GM12892 (cell line): ENCODE results near the gene CLDN1.

Source experiments
- POLR2A ChIP-seq: IDR thresholded peaks from 2 replicates; pipeline ENCODE4 v1.6.1; 2011; ENCODE audit warnings: low read depth, low read length, control low read depth
- POLR2AphosphoS5 ChIP-seq: IDR thresholded peaks from 2 replicates; pipeline ENCODE4 v1.6.1; 2011; ENCODE audit warnings: low read depth, low read length, control low read depth

DNA sequence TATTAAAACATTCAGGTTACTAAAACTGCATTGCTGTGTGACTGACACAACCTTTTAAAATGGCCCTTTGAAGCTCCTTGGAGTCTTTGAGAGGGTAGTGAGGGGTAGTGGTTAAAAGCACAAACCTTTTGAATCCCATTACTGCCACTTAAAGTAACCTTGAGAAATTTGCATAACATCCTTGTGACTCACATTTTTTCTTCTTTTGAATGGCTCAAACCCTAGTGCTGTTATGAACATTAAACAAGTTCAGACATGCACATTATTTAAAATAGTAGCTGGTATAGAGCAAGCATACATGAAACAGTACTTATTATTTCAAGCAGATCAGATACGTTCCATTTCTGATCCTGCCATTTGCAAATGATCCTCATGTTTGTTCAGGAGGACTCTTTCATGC is 3.7 kb upstream of the CLDN1 start:
- TF ChIP-seq POLR2AphosphoS5: no peak
- no peak for TF ChIP-seq POLR2A
